ENCODE measurements around the gene WWOX. TPM values are rescaled to one million over a fixed set of nuclear protein-coding genes. Genes with fewer than 3 reads are reported as not detected.

The WWOX gene
- total and polyA plus RNA-seq, 4 donors, result 5.4 to 61.5 (median 18.4) TPM

DNA sequence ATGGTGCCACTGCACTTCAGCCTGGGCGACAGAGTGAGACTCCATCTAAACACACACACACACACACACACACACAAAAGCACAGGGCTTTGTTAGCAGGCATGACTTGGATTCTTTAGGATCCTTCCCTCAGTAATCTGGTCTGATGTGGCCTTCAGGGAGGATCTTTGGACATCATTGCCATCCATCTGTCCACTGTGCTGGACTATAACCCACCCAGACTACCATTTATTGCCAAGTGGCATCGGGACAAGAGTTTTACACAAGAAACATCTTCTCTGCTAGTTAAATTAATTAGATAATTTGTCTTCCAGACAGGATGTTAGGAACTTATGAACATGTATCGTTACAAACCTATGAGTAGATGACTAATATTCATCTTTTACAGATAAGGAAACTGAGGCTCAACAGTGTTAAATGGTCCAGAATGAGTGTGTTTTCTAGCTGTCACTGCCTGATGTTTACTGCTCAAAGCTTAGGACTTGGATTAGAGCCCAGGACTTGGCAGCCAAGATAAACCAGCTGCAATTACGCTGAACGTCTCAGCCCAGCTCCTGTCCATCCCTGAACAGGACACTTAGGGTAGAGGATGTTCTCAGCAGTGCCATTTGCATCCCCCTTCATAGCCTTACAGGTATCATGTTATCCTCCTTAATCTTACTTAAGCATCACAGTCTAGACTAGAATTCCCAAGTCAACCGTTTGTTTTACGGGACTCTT lies 285.8 kb downstream of the WWOX start:
- H3K27ac ChIP-seq (ENCODE audit: low read depth in 1 of 2, low read length in 1 of 2), result no peak overlapping the region
- 76% methylated on average over 7 of the region's 7 CpGs for WGBS, 2 donors
- H3K4me3 ChIP-seq, result no peak overlapping the region
- peak; percentile 26 to 85 (median 62) for DNase-seq
- no peaks in the 10 kb centered on the region for H3K9me3 ChIP-seq (ENCODE audit: control insufficient read depth in 4 of 4, insufficient read depth in 3 of 4, low read length in 3 of 4)
- TF ChIP-seq, protein P1, sequence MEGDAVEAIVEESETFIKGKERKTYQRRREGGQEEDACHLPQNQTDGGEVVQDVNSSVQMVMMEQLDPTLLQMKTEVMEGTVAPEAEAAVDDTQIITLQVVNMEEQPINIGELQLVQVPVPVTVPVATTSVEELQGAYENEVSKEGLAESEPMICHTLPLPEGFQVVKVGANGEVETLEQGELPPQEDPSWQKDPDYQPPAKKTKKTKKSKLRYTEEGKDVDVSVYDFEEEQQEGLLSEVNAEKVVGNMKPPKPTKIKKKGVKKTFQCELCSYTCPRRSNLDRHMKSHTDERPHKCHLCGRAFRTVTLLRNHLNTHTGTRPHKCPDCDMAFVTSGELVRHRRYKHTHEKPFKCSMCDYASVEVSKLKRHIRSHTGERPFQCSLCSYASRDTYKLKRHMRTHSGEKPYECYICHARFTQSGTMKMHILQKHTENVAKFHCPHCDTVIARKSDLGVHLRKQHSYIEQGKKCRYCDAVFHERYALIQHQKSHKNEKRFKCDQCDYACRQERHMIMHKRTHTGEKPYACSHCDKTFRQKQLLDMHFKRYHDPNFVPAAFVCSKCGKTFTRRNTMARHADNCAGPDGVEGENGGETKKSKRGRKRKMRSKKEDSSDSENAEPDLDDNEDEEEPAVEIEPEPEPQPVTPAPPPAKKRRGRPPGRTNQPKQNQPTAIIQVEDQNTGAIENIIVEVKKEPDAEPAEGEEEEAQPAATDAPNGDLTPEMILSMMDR (IDR thresholded peaks at IDR 0.05; ENCODE audit: control extremely low read depth, extremely low read depth), result no peak
- no peak overlapping the region for H3K9ac ChIP-seq (ENCODE audit: insufficient read depth in 1 of 2, low read length in 2 of 2)
- peaks cover 4 to 37% (median 6%) of the 10 kb centered on the region in 5 donors for H3K4me1 ChIP-seq (ENCODE audit: control insufficient read depth in 5 of 5, insufficient read depth in 5 of 5, low read length in 5 of 5)
- H3K27me3 ChIP-seq (ENCODE audit: control insufficient read depth in 3 of 3, insufficient read depth in 3 of 3, low read length in 2 of 3), result no peaks in the 10 kb centered on the region
- no peak for ATAC-seq (ENCODE audit: insufficient read depth, low FRiP score)
- H3K36me3 ChIP-seq (ENCODE audit: control insufficient read depth in 4 of 4, insufficient read depth in 4 of 4, low read length in 4 of 4), result no peaks in the 10 kb centered on the region

DNA sequence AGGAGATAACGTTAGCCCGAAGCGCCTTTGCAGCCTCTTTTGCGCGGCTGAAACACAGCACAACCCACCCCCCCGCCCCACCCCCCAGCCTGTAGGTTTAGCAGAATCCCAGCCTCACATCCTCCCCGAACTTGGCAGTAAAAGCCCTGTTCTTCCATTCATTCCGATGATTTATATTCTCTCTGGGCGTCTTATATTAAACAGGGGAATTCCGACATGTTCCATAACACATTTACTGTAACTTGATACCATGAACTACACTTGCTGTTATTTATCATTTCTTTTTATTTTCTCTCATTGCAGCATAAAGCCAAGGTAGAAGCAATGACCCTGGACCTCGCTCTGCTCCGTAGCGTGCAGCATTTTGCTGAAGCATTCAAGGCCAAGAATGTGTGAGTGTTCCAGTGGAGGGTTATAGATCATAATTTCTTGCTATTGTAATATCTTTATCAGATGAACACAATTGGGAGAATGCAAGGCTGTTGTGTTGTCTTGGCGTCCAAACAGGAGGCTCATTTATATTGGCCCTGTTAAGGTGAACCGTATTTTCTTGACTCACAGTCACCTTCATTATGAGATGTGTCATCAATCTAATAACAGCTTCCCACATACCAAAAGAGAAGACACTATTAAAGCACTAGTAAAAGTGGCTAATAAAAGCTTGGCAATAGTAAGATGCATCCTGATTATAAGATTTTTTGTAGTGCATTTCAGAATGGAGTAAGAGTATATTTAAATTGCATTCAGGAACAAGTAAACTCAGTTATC lies 287.3 kb downstream of the WWOX start:
- H3K4me3 ChIP-seq, result no peak overlapping the region
- no peak overlapping the region for H3K27ac ChIP-seq (ENCODE audit: low read depth in 1 of 2, low read length in 1 of 2)
- ATAC-seq (ENCODE audit: insufficient read depth, low FRiP score) (no peak), DNase-seq (peak; percentile 23 to 88 (median 53))
- no peaks in the 10 kb centered on the region for H3K36me3 ChIP-seq (ENCODE audit: control insufficient read depth in 4 of 4, insufficient read depth in 4 of 4, low read length in 4 of 4)
- no peak overlapping the region for H3K9ac ChIP-seq (ENCODE audit: insufficient read depth in 1 of 2, low read length in 2 of 2)
- WGBS, 2 donors, result 76 to 85% methylated on average over 15 of the region's 15 CpGs
- no peaks in the 10 kb centered on the region for H3K27me3 ChIP-seq (ENCODE audit: control insufficient read depth in 3 of 3, insufficient read depth in 3 of 3, low read length in 2 of 3)
- H3K9me3 ChIP-seq (ENCODE audit: control insufficient read depth in 4 of 4, insufficient read depth in 3 of 4, low read length in 3 of 4), result no peaks in the 10 kb centered on the region
- TF ChIP-seq, protein P1 (IDR thresholded peaks at IDR 0.05; ENCODE audit: control extremely low read depth, extremely low read depth), result no peak
- peaks cover 4 to 49% (median 9%) of the 10 kb centered on the region in 5 donors for H3K4me1 ChIP-seq (ENCODE audit: control insufficient read depth in 5 of 5, insufficient read depth in 5 of 5, low read length in 5 of 5)

DNA sequence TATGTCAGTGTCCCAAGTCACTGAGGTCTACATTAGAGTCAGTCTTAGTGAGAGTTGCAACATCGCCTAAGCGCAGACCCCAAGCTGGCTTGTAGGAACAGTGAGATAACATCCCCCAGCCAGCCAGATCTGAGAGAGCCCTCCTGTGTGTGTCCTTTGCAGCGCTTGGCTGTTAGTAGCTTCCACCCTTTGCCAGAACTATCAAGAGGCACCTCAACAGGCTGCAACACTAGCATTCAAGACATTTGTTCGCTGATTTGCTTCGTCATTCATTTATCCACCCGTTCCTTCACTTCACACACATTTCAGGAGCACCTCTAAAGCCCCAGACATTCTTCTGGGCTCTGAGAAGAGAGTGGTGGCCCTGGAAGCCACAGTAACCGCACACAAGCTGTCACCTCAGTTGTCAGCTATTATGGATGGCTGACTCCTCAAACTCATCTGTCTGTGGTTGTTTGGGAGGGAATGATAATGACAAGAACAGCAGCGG lies 289.6 kb downstream of the WWOX start:
- DNase-seq (peak; percentile 35 to 77 (median 60)), ATAC-seq (ENCODE audit: insufficient read depth, low FRiP score) (no peak)
- Histone ChIP-seq H3K27ac (ENCODE audit: low read depth in 1 of 2, low read length in 1 of 2) (no peak overlapping the region), H3K36me3 (ENCODE audit: control insufficient read depth in 4 of 4, insufficient read depth in 4 of 4, low read length in 4 of 4) (no peaks in the 10 kb centered on the region), H3K9me3 (ENCODE audit: control insufficient read depth in 4 of 4, insufficient read depth in 3 of 4, low read length in 3 of 4) (peaks cover 0 to 3% (median 0%) of the 10 kb centered on the region in 4 donors), H3K9ac (ENCODE audit: insufficient read depth in 1 of 2, low read length in 2 of 2) (no peak overlapping the region), H3K4me1 (ENCODE audit: control insufficient read depth in 5 of 5, insufficient read depth in 5 of 5, low read length in 5 of 5) (peaks cover 4 to 49% (median 9%) of the 10 kb centered on the region in 5 donors), H3K4me3 (no peak overlapping the region), H3K27me3 (ENCODE audit: control insufficient read depth in 3 of 3, insufficient read depth in 3 of 3, low read length in 2 of 3) (no peaks in the 10 kb centered on the region)
- TF ChIP-seq, protein P1 (IDR thresholded peaks at IDR 0.05; ENCODE audit: control extremely low read depth, extremely low read depth), result no peak
- WGBS, 2 donors, result 91% methylated on average over 8 of the region's 8 CpGs
